ENCODE measurements around the gene HPSE2.

HPSE2 gene

DNA sequence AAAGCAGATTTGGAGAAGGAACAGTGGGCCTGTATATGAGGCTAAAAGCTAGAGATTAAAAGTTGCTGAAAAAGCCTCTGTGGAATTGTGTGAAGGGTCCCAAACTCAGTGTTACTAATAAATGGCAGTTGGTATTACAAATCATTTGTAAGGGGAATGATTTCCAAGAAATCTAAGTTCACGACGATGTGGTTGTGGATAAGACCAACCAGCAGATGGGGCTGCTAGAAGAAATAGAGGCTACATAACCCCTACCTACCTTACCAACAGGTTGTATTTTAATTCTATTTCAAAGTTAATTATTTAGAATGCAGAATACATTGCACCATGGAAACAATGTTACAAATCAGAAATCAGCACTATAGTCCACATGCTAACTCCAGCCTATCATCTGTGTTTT, 377.1 kb downstream of the HPSE2 start:
- Histone ChIP-seq H3K27me3 (ENCODE audit: control insufficient read depth, insufficient read depth, low read length) (no peaks in the 10 kb centered on the region), H3K9me3 (ENCODE audit: control insufficient read depth, insufficient read depth, low read length) (no peaks in the 10 kb centered on the region), H3K36me3 (ENCODE audit: control insufficient read depth, insufficient read depth, low read length) (no peaks in the 10 kb centered on the region), H3K27ac (ENCODE audit: low read length) (no peak overlapping the region), H3K4me1 (ENCODE audit: control insufficient read depth, insufficient read depth, low read length) (no peaks in the 10 kb centered on the region), H3K4me3 (ENCODE audit: low read length) (no peak overlapping the region)
- no CpG with 5 or more reads among the region's 2 CpGs for whole genome bisulfite sequencing (ENCODE audit: insufficient coverage, insufficient read length)
- no peak for DNase-seq (ENCODE audit: low read depth, low spot score)

DNA sequence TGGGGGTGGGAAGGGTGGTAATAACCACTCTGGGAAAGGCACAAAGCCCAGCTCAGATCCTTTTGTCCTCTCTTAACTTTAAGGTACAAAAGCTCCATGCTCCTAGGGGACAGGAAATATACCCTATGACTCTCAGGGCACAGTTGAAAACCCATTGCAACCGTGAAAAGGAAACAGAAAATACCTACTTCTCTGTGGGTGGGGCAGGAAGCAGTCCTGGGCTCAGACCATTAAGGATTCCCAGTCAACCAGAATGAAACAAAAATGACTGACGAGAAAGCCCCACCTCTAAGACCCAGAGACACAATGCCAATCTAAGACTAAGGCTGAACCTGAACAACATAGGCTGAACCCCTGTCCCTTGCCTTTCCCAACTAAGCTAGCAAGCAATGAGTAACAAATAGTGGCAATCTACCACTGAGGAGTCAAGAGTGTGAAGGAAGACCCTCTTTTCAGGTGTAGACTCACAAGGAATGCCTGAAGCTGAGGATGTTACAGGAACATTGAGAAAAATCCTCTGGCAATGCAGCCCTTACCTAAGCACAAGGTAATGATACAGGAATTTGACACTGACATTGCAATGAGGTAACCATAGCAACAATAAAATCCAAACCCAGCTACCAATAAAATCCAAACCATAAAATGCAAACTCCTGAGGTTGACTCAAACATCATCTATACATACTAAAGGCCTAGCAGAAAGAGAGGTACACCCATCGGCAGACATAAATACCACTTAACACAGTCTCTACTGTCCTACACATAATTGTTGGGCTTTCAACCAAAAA, 380.1 kb downstream of the HPSE2 start:
- no peaks in the 10 kb centered on the region for H3K27me3 ChIP-seq (ENCODE audit: control insufficient read depth, insufficient read depth, low read length)
- no peaks in the 10 kb centered on the region for H3K36me3 ChIP-seq (ENCODE audit: control insufficient read depth, insufficient read depth, low read length)
- no peak overlapping the region for H3K27ac ChIP-seq (ENCODE audit: low read length)
- DNase-seq (ENCODE audit: low read depth, low spot score): no peak
- no peak overlapping the region for H3K4me3 ChIP-seq (ENCODE audit: low read length)
- no peaks in the 10 kb centered on the region for H3K9me3 ChIP-seq (ENCODE audit: control insufficient read depth, insufficient read depth, low read length)
- WGBS (ENCODE audit: insufficient coverage, insufficient read length): no CpG with 5 or more reads among the region's 3 CpGs
- no peaks in the 10 kb centered on the region for H3K4me1 ChIP-seq (ENCODE audit: control insufficient read depth, insufficient read depth, low read length)

DNA sequence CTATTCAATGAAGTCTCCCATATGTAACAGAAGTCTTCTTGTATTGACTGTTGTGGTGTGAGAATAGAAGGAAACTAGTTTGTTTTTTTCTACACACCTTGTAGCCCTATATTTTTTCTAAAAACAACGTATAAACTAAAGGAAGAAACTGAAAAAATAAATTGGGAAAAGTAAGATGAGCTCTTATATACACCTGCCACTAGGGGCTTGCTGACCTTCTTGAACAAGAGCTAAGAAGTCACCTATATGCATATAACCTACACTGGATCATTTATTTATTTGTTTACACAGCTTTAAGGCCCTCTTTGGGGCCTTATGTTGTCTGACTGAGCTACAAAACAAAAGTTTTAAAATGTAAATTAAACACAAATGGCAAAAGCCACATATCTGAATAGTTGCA, 383.0 kb downstream of the HPSE2 start:
- H3K36me3 ChIP-seq (ENCODE audit: control insufficient read depth, insufficient read depth, low read length): no peaks in the 10 kb centered on the region
- no peak for DNase-seq (ENCODE audit: low read depth, low spot score)
- H3K27ac ChIP-seq (ENCODE audit: low read length): no peak overlapping the region
- no peak overlapping the region for H3K4me3 ChIP-seq (ENCODE audit: low read length)
- no CpG with 5 or more reads among the region's 1 CpG for WGBS (ENCODE audit: insufficient coverage, insufficient read length)
- no peaks in the 10 kb centered on the region for H3K27me3 ChIP-seq (ENCODE audit: control insufficient read depth, insufficient read depth, low read length)
- no peaks in the 10 kb centered on the region for H3K9me3 ChIP-seq (ENCODE audit: control insufficient read depth, insufficient read depth, low read length)
- H3K4me1 ChIP-seq (ENCODE audit: control insufficient read depth, insufficient read depth, low read length): no peaks in the 10 kb centered on the region

DNA sequence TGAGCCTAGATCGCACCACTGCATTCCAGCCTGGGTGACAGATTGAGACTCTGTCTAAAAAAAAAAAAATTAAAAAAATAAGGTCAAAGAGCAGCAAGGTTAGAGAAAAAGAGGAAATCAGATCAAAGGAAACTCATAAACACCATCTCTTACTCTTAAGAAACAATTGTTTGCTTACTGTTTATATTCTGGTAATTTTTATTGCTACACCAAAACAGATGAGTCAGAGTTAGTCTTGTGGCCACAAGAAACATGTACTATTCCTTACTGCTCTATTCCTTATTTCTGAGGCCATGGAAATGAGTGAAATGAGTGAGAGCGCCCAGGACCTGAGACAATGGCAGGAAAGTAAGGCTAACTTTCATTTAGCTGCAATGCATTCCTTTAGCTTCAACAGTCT, 387.3 kb downstream of the HPSE2 start:
- Histone ChIP-seq H3K9me3 (ENCODE audit: control insufficient read depth, insufficient read depth, low read length) (no peaks in the 10 kb centered on the region), H3K27ac (ENCODE audit: low read length) (no peak overlapping the region), H3K4me3 (ENCODE audit: low read length) (no peak overlapping the region), H3K27me3 (ENCODE audit: control insufficient read depth, insufficient read depth, low read length) (no peaks in the 10 kb centered on the region), H3K4me1 (ENCODE audit: control insufficient read depth, insufficient read depth, low read length) (no peaks in the 10 kb centered on the region), H3K36me3 (ENCODE audit: control insufficient read depth, insufficient read depth, low read length) (no peaks in the 10 kb centered on the region)
- WGBS (ENCODE audit: insufficient coverage, insufficient read length): no CpG with 5 or more reads among the region's 2 CpGs
- no peak for DNase-seq (ENCODE audit: low read depth, low spot score)

DNA sequence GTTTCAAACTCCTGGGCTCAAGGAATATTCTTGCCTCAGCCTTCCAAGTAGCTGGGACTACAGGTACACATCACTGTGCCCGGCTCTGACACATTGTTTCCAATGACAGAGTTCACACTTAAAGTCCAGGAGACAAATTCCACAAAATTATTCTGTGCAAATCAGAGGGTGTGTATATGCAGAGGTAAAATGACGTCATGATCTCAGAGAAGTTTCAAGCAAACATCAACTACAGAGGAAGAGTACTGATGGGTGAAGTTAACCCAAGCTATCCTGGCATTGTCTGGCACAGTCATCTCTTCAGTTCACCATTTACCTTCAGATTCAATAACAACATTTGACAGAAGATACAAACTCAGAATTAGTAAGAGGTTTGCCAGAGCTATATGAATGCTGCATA, 388.9 kb downstream of the HPSE2 start:
- Histone ChIP-seq H3K27ac (ENCODE audit: low read length) (no peak overlapping the region), H3K36me3 (ENCODE audit: control insufficient read depth, insufficient read depth, low read length) (no peaks in the 10 kb centered on the region), H3K9me3 (ENCODE audit: control insufficient read depth, insufficient read depth, low read length) (no peaks in the 10 kb centered on the region), H3K4me1 (ENCODE audit: control insufficient read depth, insufficient read depth, low read length) (no peaks in the 10 kb centered on the region), H3K27me3 (ENCODE audit: control insufficient read depth, insufficient read depth, low read length) (no peaks in the 10 kb centered on the region), H3K4me3 (ENCODE audit: low read length) (no peak overlapping the region)
- no peak for DNase-seq (ENCODE audit: low read depth, low spot score)
- no CpG with 5 or more reads among the region's 2 CpGs for WGBS (ENCODE audit: insufficient coverage, insufficient read length)

DNA sequence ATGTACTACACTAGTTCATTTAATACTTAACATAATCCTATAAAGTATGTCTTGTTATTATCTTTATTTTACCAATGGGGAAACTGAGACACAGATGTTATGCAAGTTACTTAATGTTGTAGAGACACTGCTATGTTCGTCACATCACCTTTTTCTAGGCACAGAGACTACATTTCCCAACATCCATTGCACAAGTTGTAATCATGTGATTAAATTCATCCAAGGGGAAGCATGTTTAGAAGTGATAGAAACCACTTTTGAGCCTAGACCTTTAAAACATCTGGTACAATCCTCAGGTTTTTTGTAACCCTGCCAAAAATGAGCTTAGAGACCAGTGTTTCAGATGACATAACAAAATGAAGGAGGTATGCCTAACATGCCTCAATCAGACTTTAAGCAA, 402.1 kb downstream of the HPSE2 start:
- no CpG with 5 or more reads among the region's 1 CpG for WGBS (ENCODE audit: insufficient coverage, insufficient read length)

DNA sequence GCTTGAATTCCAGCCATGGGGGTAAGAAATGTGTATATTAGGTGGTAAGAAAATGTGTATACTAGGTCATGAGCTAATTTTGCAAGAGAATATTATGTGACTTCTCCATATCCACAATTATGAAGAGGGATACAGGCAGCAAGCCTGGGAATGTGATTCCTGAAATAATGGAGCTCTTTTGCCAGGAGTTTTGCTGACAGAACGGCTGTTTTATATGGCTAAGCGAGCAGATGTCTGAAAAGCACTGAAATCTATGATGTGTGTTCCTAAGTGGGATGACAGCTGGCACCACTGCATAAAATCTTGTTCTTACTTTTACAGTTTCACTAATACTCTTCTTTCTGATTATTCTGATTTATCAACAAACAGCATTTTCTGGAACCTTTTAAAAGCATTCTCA, 402.9 kb downstream of the HPSE2 start:
- no peaks in the 10 kb centered on the region for H3K9me3 ChIP-seq (ENCODE audit: control insufficient read depth, insufficient read depth, low read length)
- WGBS (ENCODE audit: insufficient coverage, insufficient read length): no CpG with 5 or more reads among the region's 2 CpGs
- no peak for DNase-seq (ENCODE audit: low read depth, low spot score)
- H3K27me3 ChIP-seq (ENCODE audit: control insufficient read depth, insufficient read depth, low read length): no peaks in the 10 kb centered on the region
- H3K4me3 ChIP-seq (ENCODE audit: low read length): no peak overlapping the region
- no peak overlapping the region for H3K27ac ChIP-seq (ENCODE audit: low read length)
- H3K4me1 ChIP-seq (ENCODE audit: control insufficient read depth, insufficient read depth, low read length): no peaks in the 10 kb centered on the region
- no peaks in the 10 kb centered on the region for H3K36me3 ChIP-seq (ENCODE audit: control insufficient read depth, insufficient read depth, low read length)

More for the DNA sequence above, 402.1 kb downstream of the HPSE2 start:
- DNase-seq (ENCODE audit: low read depth, low spot score): no peak
- Histone ChIP-seq H3K9me3 (ENCODE audit: control insufficient read depth, insufficient read depth, low read length) (no peaks in the 10 kb centered on the region), H3K4me3 (ENCODE audit: low read length) (no peak overlapping the region), H3K27ac (ENCODE audit: low read length) (no peak overlapping the region), H3K27me3 (ENCODE audit: control insufficient read depth, insufficient read depth, low read length) (no peaks in the 10 kb centered on the region), H3K36me3 (ENCODE audit: control insufficient read depth, insufficient read depth, low read length) (no peaks in the 10 kb centered on the region), H3K4me1 (ENCODE audit: control insufficient read depth, insufficient read depth, low read length) (no peaks in the 10 kb centered on the region)

DNA sequence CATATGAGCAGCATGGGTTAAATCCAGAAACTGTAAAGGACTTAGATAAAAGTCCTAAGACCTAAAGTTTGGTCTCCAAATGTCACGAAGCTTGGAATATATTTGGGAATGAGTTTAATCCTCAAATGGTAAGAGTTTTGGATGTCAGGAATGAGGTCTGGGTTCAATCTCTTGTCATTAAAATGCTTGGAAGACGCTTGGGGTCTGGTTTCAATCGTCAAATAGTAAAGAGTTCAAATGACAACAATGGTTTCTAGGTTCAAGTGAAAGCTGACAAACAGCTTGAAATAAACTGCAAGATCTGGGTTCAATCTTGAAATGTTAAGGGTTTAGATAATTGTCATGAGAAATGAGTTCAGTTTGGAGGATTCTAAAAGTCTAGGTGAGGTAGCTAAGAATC, 403.5 kb downstream of the HPSE2 start:
- DNase-seq (ENCODE audit: low read depth, low spot score): no peak
- H3K27me3 ChIP-seq (ENCODE audit: control insufficient read depth, insufficient read depth, low read length): no peaks in the 10 kb centered on the region
- no peaks in the 10 kb centered on the region for H3K9me3 ChIP-seq (ENCODE audit: control insufficient read depth, insufficient read depth, low read length)
- no peaks in the 10 kb centered on the region for H3K4me1 ChIP-seq (ENCODE audit: control insufficient read depth, insufficient read depth, low read length)
- WGBS (ENCODE audit: insufficient coverage, insufficient read length): no CpG with 5 or more reads among the region's 3 CpGs
- H3K36me3 ChIP-seq (ENCODE audit: control insufficient read depth, insufficient read depth, low read length): no peaks in the 10 kb centered on the region
- no peak overlapping the region for H3K27ac ChIP-seq (ENCODE audit: low read length)
- no peak overlapping the region for H3K4me3 ChIP-seq (ENCODE audit: low read length)

DNA sequence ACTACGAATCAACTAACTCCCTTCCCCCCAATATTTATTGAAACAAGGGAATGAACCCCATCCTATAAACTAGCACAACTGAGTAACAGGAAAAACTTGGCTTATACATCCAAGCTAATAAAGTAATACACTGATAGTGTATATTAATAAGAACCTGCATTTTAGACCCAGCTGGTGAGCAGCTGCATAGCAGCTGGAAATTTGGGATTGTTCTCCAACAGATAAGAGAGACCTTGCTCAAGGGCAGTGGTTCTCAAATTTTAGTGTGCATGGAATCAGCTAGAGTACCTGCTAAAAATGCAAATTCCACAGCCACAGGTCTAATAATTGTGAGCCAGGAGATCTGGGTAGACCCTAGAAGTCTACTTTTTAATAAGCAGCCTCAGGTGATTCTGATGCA, 404.3 kb downstream of the HPSE2 start:
- Histone ChIP-seq H3K27me3 (ENCODE audit: control insufficient read depth, insufficient read depth, low read length) (no peaks in the 10 kb centered on the region), H3K4me1 (ENCODE audit: control insufficient read depth, insufficient read depth, low read length) (no peaks in the 10 kb centered on the region), H3K4me3 (ENCODE audit: low read length) (no peak overlapping the region), H3K27ac (ENCODE audit: low read length) (no peak overlapping the region), H3K9me3 (ENCODE audit: control insufficient read depth, insufficient read depth, low read length) (no peaks in the 10 kb centered on the region), H3K36me3 (ENCODE audit: control insufficient read depth, insufficient read depth, low read length) (no peaks in the 10 kb centered on the region)
- DNase-seq (ENCODE audit: low read depth, low spot score): no peak
- WGBS (ENCODE audit: insufficient coverage, insufficient read length): no CpG with 5 or more reads among the region's 1 CpG

DNA sequence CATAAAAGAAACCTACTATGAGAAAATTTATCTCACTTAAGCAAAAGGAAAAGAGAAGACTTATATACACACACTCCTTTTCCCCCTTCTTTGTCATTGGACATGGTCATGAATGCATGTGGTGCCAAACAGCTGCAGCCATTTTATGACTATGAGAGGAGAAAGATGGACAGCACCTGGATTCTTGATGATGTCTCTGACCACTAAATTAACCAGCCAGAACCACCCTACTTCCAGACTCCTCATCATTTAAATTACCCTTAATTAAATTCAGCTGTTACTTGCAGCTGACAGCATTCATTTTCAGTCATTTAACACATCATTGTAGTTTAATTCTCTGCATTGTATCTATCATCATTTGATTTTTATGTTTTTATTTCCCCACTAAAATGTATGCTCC, 409.9 kb downstream of the HPSE2 start:
- no peak for DNase-seq (ENCODE audit: low read depth, low spot score)
- no peaks in the 10 kb centered on the region for H3K27me3 ChIP-seq (ENCODE audit: control insufficient read depth, insufficient read depth, low read length)
- H3K36me3 ChIP-seq (ENCODE audit: control insufficient read depth, insufficient read depth, low read length): no peaks in the 10 kb centered on the region
- no peak overlapping the region for H3K27ac ChIP-seq (ENCODE audit: low read length)
- no peaks in the 10 kb centered on the region for H3K4me1 ChIP-seq (ENCODE audit: control insufficient read depth, insufficient read depth, low read length)
- no peaks in the 10 kb centered on the region for H3K9me3 ChIP-seq (ENCODE audit: control insufficient read depth, insufficient read depth, low read length)
- no peak overlapping the region for H3K4me3 ChIP-seq (ENCODE audit: low read length)

DNA sequence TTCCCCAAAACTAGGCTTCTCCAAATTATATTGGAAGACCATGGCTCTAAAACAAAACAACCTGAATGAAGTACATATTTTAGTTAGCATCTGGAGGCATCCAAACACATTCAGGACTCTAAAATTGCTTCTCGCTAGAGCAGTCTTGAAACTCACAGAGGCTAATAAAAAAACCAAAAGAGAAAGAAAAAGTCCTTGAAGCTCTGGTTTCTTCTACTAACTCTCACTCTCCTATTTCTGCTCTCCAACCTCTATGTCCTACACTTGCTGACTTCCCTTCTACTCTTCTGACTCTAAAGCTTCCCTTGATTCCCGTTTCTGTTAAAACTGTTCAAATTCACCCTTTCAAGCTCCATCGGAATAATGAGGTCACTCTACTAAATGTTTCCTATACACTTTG, 418.3 kb downstream of the HPSE2 start:
- Histone ChIP-seq H3K27me3 (ENCODE audit: control insufficient read depth, insufficient read depth, low read length) (no peaks in the 10 kb centered on the region), H3K36me3 (ENCODE audit: control insufficient read depth, insufficient read depth, low read length) (no peaks in the 10 kb centered on the region), H3K4me3 (ENCODE audit: low read length) (no peak overlapping the region), H3K9me3 (ENCODE audit: control insufficient read depth, insufficient read depth, low read length) (no peaks in the 10 kb centered on the region), H3K4me1 (ENCODE audit: control insufficient read depth, insufficient read depth, low read length) (no peaks in the 10 kb centered on the region), H3K27ac (ENCODE audit: low read length) (no peak overlapping the region)
- WGBS (ENCODE audit: insufficient coverage, insufficient read length): no CpG with 5 or more reads among the region's 3 CpGs
- DNase-seq (ENCODE audit: low read depth, low spot score): no peak
